SH-SY5Y (cell line): ENCODE measurements around the gene SALL1.

Source experiments
- GATA2 ChIP-seq: IDR thresholded peaks from 2 replicates; pipeline ENCODE4 v1.6.1; 2011; ENCODE audit warnings: mild to moderate bottlenecking, low read depth, low read length
- GATA3 ChIP-seq: IDR thresholded peaks from 2 replicates; pipeline ENCODE4 v1.6.1; 2011; ENCODE audit warnings: low read depth, mild to moderate bottlenecking, low read length, moderate library complexity

GRCh38 chr16:51093726-51094280 is 57.3 kb downstream of the SALL1 start:
- TF ChIP-seq GATA3 (no peak), GATA2 (no peak)
